ENCODE data around the gene MED26. TPM values are rescaled to one million over a fixed set of nuclear protein-coding genes. Genes with fewer than 3 reads are reported as not detected.

The MED26 gene
- total and polyA plus RNA-seq, 2 of the 8 experiments (the other 6 are each of a cell fraction or from before 2014, with no cell fraction given), result 5.3 to 10.7 TPM

GRCh38 chr19:16654627-16655026 lies 26.6 kb upstream of the MED26 start (continued):
- no peak for TF ChIP-seq KDM1A (IDR thresholded peaks at IDR 0.05; ENCODE audit: borderline replicate concordance, low read length)
- no peak for TF ChIP-seq TBP (IDR thresholded peaks at IDR 0.05; ENCODE audit: low read depth, low read length)
- no peak for TF ChIP-seq GABPA (IDR thresholded peaks at IDR 0.05; ENCODE audit: borderline replicate concordance, insufficient read depth, low read length)
- no peak for TF ChIP-seq BACH1 (IDR thresholded peaks at IDR 0.05; ENCODE audit: low read length)
- TF ChIP-seq POLR2AphosphoS5 (IDR thresholded peaks at IDR 0.05; ENCODE audit: low read depth, low read length), result no peak
- TF ChIP-seq FOSL1 (IDR thresholded peaks at IDR 0.05; ENCODE audit: insufficient read depth, low read depth, low read length), result no peak
- TF ChIP-seq BCL11A (IDR thresholded peaks at IDR 0.05; ENCODE audit: low read depth in 2 of 2, low read length in 2 of 2), result no peak
- no peak for TF ChIP-seq POU5F1 (IDR thresholded peaks at IDR 0.05; ENCODE audit: low read depth, low read length)
- TF ChIP-seq HDAC6 (IDR thresholded peaks at IDR 0.05; ENCODE audit: low read depth, low read length), result no peak
- TF ChIP-seq SP2 (IDR thresholded peaks at IDR 0.05; ENCODE audit: low read length), result no peak

Data from H1 (cell line).